GM12864 (cell line): Measurements from ENCODE around the gene MCCC1.

ENCODE experiments used
- DNase-seq: peaks from one replicate; pipeline ENCODE4 v3.0.0-alpha.2; 2011; ENCODE audit warnings: low read depth
- H3K4me3 ChIP-seq: 2 replicates; pipeline ENCODE4 v1.5.1; 2011; ENCODE audit warnings: mild to moderate bottlenecking, low read depth, low read length, control low read depth
- TF ChIP-seq, protein P1 (sequence below): IDR thresholded peaks from 2 replicates; pipeline ENCODE4 v1.5.1; 2011; ENCODE audit warnings: low read depth, mild to moderate bottlenecking, moderate library complexity, low read length, control low read depth, inconsistent platforms; ENCODE audit errors: missing control alignments

MCCC1 gene

DNA sequence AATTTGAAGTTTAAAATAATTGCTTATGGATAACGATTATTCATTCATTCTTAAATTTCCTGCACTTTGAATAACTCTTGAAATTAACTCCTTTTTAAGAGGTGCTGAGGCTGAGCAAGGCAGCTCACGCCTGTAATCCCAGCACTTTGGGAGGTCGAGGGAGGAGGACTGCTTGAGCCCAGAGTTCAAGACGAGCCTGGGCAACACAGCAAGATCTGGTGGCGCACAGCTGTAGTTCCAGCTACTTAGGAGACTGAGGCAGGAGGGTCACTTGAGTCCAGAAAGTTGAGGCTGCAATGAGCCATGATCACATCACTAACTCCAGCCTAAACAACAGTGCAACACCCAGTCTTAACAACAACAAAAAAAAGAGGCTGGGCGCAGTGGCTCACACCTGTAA lies 126.9 kb downstream of the MCCC1 start:
- no peak overlapping the region for H3K4me3 ChIP-seq

DNA sequence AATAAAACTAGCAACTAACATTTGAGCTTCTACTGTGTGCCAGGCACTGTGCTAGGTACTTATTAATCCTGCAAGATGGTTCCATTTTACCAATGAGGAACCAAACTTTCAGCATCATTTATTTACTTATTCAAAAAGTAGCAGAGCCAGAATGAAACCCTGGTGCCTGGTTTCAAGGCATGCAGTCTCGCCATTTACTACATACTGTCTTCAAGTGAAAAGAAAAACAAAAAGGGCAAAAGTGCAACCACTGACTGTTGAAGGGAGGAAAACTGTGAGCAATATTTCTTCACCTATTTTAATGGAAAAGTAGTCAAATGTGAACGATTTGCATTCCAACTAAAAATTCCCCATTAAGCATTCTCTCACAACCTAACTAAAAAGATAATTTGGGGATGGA lies 127.7 kb downstream of the MCCC1 start:
- no peak overlapping the region for H3K4me3 ChIP-seq
- TF ChIP-seq, protein P1, sequence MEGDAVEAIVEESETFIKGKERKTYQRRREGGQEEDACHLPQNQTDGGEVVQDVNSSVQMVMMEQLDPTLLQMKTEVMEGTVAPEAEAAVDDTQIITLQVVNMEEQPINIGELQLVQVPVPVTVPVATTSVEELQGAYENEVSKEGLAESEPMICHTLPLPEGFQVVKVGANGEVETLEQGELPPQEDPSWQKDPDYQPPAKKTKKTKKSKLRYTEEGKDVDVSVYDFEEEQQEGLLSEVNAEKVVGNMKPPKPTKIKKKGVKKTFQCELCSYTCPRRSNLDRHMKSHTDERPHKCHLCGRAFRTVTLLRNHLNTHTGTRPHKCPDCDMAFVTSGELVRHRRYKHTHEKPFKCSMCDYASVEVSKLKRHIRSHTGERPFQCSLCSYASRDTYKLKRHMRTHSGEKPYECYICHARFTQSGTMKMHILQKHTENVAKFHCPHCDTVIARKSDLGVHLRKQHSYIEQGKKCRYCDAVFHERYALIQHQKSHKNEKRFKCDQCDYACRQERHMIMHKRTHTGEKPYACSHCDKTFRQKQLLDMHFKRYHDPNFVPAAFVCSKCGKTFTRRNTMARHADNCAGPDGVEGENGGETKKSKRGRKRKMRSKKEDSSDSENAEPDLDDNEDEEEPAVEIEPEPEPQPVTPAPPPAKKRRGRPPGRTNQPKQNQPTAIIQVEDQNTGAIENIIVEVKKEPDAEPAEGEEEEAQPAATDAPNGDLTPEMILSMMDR, result no peak
- no peak for DNase-seq

More for the DNA sequence above, 126.9 kb downstream of the MCCC1 start:
- no peak for DNase-seq
- TF ChIP-seq, protein P1, result no peak

DNA sequence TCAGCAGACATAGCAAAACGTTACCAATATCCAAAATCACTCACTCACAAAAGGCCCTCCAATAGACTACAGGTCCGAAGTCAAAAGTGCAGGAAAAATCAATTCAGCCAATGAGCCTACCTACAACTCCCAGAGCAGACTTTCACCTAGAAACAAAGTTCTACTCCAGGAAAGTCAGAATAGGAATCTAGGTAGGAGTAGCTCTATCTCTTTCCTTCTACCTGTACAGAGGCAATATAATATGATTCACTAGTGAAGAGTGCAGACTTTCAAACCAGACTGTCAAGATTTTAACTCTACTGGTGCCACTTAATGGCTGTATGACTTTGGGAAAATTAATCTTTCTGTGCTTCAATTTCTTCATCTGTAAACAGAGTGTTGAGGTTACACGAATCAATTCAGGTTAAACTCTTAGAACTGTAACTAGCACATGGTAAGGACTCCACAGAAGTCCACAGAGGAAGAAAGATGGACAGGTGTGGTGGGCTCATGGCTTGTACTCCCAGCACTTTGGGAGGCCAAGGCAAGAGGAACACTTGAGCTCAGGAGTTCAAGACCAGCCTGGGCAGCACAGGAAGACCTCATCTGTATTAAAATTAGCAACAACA lies 128.4 kb downstream of the MCCC1 start:
- H3K4me3 ChIP-seq, result no peak overlapping the region
- TF ChIP-seq, protein P1, result no peak
- no peak for DNase-seq

DNA sequence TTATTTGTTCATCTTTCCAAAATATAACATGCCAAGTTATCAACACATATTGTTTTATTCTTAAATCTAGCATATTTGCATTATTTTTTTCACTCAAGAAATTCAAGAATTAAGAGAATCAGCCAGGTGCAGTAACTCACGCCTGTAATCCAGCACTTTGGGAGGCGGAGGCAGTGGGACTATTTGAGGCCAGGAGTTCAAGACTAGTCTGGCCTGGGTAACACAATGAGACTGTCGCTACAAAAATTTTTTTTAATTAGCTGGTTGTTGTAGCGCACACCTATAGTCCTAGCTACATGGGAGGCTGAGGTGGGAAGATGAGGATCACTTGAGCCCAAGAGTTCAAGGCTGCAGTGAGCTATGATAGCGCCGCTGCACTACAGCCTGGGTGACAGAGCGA lies 129.4 kb downstream of the MCCC1 start:
- TF ChIP-seq, protein P1, result no peak
- DNase-seq, result no peak
- H3K4me3 ChIP-seq, result no peak overlapping the region

DNA sequence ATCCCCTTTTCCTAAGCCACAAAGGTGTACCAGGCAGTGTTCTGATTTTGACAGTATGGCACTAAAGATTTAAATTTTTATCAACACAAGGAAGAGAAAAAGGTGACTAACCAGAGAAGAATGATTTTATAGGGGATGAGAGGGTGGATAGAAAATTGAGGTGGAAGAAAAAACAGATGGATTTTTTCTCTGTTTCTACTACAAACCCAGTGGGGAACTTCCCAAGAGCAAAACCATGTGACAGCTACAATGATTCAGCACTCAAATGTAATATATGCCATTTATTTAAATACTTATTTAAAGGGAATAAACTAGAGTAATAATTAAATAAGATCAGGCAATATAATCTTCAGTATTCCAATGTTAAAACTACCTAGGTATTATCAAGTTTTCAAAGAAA lies 130.0 kb downstream of the MCCC1 start:
- TF ChIP-seq, protein P1, result no peak
- H3K4me3 ChIP-seq, result no peak overlapping the region
- no peak for DNase-seq

DNA sequence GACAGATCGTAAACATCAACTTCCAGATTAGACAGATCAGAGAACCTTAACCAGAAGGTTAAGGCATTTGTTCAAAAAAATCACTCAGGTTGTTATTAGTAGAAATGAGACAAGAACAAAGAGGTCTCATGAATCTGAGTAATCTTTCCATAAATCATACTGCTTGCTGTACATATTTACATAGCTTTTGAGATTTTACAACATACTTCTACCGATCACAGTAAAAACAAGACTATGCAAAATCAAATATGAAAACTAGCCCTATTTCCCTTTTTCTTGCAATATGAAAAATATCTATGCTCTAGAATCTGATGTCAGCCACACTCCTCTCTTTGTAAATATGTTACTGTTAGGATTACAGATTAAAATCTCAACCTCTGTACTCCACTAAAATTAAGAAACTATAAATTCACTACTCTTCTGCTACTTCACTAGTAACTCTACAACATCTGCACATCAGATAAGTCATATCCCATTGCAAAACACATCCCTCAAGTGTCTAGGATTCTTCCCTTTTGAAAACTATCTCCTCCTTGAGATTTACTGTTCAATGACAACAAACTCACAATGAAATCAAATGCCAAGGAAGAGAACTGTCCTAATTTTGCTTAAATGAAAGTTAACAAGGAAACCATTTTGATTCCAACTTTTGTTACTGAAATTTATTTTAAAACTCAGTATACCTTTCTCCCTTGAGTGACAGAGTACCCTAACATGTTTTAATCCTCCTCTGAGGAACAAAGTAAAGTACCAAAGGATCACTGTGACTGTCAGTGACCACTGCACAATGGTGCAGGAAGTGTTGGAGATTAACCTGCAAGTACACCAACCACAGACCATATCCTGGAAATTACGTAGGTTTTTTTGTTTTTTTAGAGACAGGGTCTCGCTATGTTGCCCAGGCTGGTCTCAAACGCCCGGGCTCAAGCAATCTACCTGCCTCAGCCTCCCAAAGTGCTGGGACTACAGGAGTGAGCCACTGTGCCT lies 131.8 kb downstream of the MCCC1 start:
- DNase-seq, result no peak
- TF ChIP-seq, protein P1, result no peak
- no peak overlapping the region for H3K4me3 ChIP-seq
